Stimulated activated effector memory CD8-positive, alpha-beta T cell treated with anti-CD3 and anti-CD28 coated beads, Interleukin-12 subunit alpha, Interleukin-12 subunit beta, amount 100 ng/mL, for 72 hours (primary cell): ENCODE results near the gene FRRS1L.

Experiments
- ATAC-seq: fragments of 150-1000 bp; cut with Tn5 transposase; 2 replicates; pipeline ENCODE4 v1.10.0; 2021
- DNase-seq, 2 donors: peaks; one replicate each; pipeline ENCODE4 v3.0.0; 2021 to 2022; ENCODE audit warnings: low spot score in 2 of 2
- H3K27ac Mint-ChIP-seq: one replicate; pipeline ENCODE4 v1.8.0; 2022; ENCODE audit warnings: mild to moderate bottlenecking, mixed read lengths
- H3K36me3 Mint-ChIP-seq: one replicate; pipeline ENCODE4 v1.8.0; 2022; ENCODE audit warnings: mild to moderate bottlenecking, mixed read lengths
- H3K4me1 Mint-ChIP-seq: one replicate; pipeline ENCODE4 v1.8.0; 2022; ENCODE audit warnings: mixed read lengths
- H3K4me3 Mint-ChIP-seq: one replicate; pipeline ENCODE4 v1.8.0; 2022; ENCODE audit warnings: mild to moderate bottlenecking, mixed read lengths
- H3K9me3 Mint-ChIP-seq: one replicate; pipeline ENCODE4 v1.8.0; 2022; ENCODE audit warnings: mixed read lengths

FRRS1L gene

GRCh38 chr9:109122726-109123621 lies 44.1 kb downstream of the FRRS1L start:
- no peak for ATAC-seq
- no peak overlapping the region for H3K4me3 Mint-ChIP-seq
- no peak overlapping the region for H3K27ac Mint-ChIP-seq
- DNase-seq: no peak
- H3K36me3 Mint-ChIP-seq: peaks cover under 1% of the 10 kb centered on the region
- no peaks in the 10 kb centered on the region for H3K9me3 Mint-ChIP-seq
- H3K4me1 Mint-ChIP-seq: peaks cover 9% of the 10 kb centered on the region

- Mint-ChIP-seq H3K4me3 (no peak overlapping the region), H3K27ac (no peak overlapping the region), H3K4me1 (peaks cover 25% of the 10 kb centered on the region), H3K36me3 (peaks cover 10% of the 10 kb centered on the region), H3K9me3 (no peaks in the 10 kb centered on the region)
- no peak for DNase-seq
- no peak for ATAC-seq
Measured at GRCh38 chr9:109121232-109121796, 45.7 kb downstream of the FRRS1L start.

DNA sequence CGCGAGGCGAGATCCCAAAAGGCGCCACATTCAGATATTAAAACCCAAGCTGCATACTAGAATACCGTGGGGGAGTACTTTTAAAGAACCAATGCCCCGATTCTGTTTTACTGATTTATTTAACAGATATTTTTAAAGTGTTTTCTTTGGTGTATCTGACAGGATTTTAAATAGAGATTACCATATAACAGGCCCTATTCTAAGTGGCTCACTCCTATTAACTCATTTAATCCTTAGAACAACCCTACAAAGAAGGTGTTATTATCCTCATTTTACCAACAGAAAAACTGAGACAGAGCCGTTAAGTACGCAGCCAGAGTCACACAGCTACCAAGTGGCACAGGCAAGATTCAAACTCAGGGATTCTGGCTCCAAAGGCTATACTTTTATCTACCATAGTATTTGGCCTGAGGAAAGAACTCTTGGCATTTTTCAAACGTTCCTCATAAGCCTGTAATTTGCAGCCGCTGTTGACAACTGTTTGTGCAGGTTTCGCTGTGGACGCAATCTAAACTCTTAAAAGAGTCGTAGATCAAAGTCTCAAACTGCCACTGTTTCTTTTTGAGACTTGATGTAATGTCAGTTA lies 46.8 kb downstream of the FRRS1L start:
- Mint-ChIP-seq H3K27ac (peak overlapping the region; percentile 83), H3K36me3 (peaks cover 10% of the 10 kb centered on the region), H3K4me3 (peak overlapping the region; percentile 83), H3K4me1 (peaks cover 25% of the 10 kb centered on the region), H3K9me3 (no peaks in the 10 kb centered on the region)
- DNase-seq (no peak), ATAC-seq (no peak)

- H3K9me3 Mint-ChIP-seq: no peaks in the 10 kb centered on the region
- H3K27ac Mint-ChIP-seq: peak within 1 kb of the TSS; percentile 83
- DNase-seq (peak; percentile 71 to 95), ATAC-seq (peak; percentile 94)
- peak within 1 kb of the TSS; percentile 83 for H3K4me3 Mint-ChIP-seq
- peaks cover 10% of the 10 kb centered on the region for H3K36me3 Mint-ChIP-seq
- H3K4me1 Mint-ChIP-seq: peaks cover 31% of the 10 kb centered on the region
Measured at GRCh38 chr9:109119439-109120203, 47.4 kb downstream of the FRRS1L start, which contains the start of gene TMEM245. Gene TMEM245, minus strand, starts transcription at chr9:109119947. Its CDS starts 34 bp downstream, at chr9:109119913.

DNA sequence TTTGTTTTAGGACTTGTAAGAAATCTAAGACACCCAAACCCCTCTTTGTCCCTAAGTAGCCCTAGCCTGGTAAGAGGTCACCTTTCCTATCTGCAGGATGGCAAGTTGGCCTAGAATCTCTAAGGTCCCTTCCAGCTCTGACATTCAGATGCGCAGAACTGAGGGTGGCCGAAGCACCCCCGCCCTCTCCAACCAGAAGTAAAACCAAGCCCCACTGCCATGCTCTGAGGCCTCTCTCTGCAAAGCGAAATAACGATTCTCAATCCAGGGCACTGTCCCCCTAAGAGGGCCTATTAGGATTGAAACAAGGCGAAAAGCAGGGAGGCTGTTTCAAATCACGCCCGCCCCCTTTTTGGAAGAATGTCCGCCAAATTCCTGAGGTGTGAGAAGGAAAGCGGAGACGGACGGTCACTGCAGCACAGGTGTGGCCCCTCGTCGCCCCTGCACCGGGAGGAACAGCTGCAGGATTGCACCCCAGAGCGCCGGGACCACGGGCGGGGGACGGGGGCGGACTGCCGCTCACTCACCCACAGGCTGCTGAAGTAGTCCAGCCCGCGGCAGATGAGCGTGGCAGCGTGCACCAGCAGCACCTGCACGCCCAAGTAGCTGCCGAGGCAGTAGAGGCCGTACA lies 48.1 kb downstream of the FRRS1L start:
- Mint-ChIP-seq H3K36me3 (peaks cover 10% of the 10 kb centered on the region), H3K4me1 (peaks cover 38% of the 10 kb centered on the region), H3K4me3 (peak overlapping the region; percentile 83), H3K9me3 (no peaks in the 10 kb centered on the region), H3K27ac (peak overlapping the region; percentile 83)
- DNase-seq (no peak), ATAC-seq (no peak)

- Mint-ChIP-seq H3K4me3 (peak overlapping the region; percentile 83), H3K36me3 (peaks cover 15% of the 10 kb centered on the region), H3K4me1 (peaks cover 43% of the 10 kb centered on the region), H3K9me3 (no peaks in the 10 kb centered on the region), H3K27ac (peak overlapping the region; percentile 83)
- no peak for DNase-seq
- peak; percentile 62 for ATAC-seq
Measured at GRCh38 chr9:109117856-109118807, 48.9 kb downstream of the FRRS1L start.

GRCh38 chr9:109115931-109116526 lies 51.0 kb downstream of the FRRS1L start:
- no peaks in the 10 kb centered on the region for H3K9me3 Mint-ChIP-seq
- H3K27ac Mint-ChIP-seq: no peak overlapping the region
- H3K4me1 Mint-ChIP-seq: peaks cover 45% of the 10 kb centered on the region
- DNase-seq (no peak), ATAC-seq (no peak)
- no peak overlapping the region for H3K4me3 Mint-ChIP-seq
- H3K36me3 Mint-ChIP-seq: peaks cover 15% of the 10 kb centered on the region

GRCh38 chr9:109114670-109115069 lies 52.4 kb downstream of the FRRS1L start:
- no peak for DNase-seq
- H3K27ac Mint-ChIP-seq: no peak overlapping the region
- H3K4me1 Mint-ChIP-seq: peaks cover 57% of the 10 kb centered on the region
- no peak for ATAC-seq
- H3K9me3 Mint-ChIP-seq: no peaks in the 10 kb centered on the region
- peak overlapping the region; percentile 6 for H3K4me3 Mint-ChIP-seq
- H3K36me3 Mint-ChIP-seq: peaks cover 15% of the 10 kb centered on the region

DNA sequence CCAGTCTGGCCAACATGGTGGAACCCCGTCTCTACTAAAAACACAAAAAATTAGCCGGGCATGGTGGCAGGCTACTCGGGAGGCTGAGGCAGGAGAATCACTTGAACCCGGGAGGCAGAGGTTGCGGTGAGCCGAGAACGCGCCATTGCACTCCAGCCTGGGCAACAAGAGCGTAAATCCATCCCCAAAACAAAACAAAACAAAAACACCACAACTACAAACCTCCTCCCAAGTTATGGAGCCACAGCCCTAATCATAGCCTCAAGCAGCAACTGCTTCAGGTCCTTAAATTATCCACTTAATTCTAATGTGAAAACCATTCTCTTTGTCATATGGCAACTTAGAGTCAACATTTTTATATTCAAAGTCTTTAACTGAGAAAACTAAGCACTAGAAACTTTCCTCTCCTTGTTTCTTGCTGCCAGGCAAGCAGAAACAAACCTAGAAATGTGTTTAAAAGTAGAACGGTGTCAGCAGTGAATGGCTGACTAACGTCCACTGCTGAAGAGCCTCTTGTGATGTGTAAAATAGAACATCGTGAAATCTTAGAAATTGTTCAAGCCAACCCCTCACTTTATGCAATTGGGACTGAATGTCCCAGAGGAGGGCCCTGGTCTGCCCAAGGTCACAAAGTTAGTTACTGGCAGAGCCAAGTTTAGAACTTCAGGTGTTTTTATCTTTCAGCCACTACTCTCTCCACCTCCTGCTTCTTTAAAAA lies 53.0 kb downstream of the FRRS1L start:
- Mint-ChIP-seq H3K36me3 (peaks cover 15% of the 10 kb centered on the region), H3K27ac (no peak overlapping the region), H3K4me3 (no peak overlapping the region), H3K9me3 (no peaks in the 10 kb centered on the region), H3K4me1 (peaks cover 57% of the 10 kb centered on the region)
- DNase-seq (no peak), ATAC-seq (no peak)

DNA sequence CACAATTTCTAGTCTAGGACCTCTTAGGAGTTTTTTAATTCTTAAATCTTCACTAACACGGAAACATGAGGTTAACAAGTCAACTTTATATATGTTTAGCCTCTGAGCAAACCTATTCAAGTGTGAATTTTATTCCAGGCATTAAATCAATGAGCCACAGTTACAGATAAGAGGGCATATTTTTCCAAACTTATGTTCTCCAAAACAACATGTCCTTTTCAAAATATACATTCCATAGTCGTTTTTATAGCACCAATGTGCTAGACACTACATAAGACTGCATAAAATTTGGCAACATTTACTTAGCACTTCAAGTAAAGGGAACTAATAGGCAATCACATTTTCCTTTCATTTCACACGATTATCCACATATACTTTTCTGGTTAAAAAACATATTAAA lies 53.8 kb downstream of the FRRS1L start:
- Mint-ChIP-seq H3K4me3 (no peak overlapping the region), H3K9me3 (no peaks in the 10 kb centered on the region), H3K27ac (no peak overlapping the region), H3K36me3 (peaks cover 15% of the 10 kb centered on the region), H3K4me1 (peaks cover 56% of the 10 kb centered on the region)
- ATAC-seq: no peak
- DNase-seq: no peak

DNA sequence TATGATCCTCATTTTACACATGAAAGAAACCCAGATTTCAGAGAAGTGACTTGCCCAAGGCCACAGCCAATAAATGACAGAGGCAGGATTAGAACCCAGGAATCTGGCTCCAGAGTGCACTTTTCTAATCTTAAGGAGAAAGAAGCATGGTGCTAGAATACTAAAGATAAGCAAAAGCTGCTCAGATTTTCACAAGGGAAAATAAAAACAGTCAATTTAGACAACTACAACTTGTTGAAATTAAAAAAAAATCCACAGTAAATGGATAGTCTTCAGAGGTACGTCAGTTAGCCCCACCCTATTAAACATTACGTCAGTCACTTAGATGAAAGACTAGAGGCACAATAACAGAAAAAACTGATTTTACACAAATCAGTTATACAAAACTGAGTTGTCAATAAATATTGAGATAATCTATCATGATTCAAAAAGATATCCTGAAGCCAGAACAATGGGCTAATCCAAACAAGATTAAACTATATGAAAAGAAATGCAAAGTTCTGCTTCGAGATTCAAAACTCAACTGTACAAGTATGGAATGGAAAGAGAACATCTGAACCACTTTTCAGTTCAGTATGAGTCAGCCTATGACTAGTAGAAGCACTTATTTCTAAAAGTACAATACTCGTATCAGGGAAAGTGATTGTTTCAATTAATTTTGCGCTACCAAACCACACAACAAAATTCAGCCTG lies 56.6 kb downstream of the FRRS1L start:
- peak; percentile 93 for ATAC-seq
- no peaks in the 10 kb centered on the region for H3K9me3 Mint-ChIP-seq
- H3K27ac Mint-ChIP-seq: no peak overlapping the region
- peak overlapping the region; percentile 23 for H3K4me3 Mint-ChIP-seq
- peaks cover 21% of the 10 kb centered on the region for H3K36me3 Mint-ChIP-seq
- no peak for DNase-seq
- H3K4me1 Mint-ChIP-seq: peaks cover 50% of the 10 kb centered on the region

GRCh38 chr9:109109967-109110328 lies 57.1 kb downstream of the FRRS1L start:
- Mint-ChIP-seq H3K4me1 (peaks cover 47% of the 10 kb centered on the region), H3K4me3 (peak overlapping the region; percentile 23), H3K36me3 (peaks cover 26% of the 10 kb centered on the region), H3K9me3 (no peaks in the 10 kb centered on the region), H3K27ac (no peak overlapping the region)
- ATAC-seq: no peak
- DNase-seq: no peak

DNA sequence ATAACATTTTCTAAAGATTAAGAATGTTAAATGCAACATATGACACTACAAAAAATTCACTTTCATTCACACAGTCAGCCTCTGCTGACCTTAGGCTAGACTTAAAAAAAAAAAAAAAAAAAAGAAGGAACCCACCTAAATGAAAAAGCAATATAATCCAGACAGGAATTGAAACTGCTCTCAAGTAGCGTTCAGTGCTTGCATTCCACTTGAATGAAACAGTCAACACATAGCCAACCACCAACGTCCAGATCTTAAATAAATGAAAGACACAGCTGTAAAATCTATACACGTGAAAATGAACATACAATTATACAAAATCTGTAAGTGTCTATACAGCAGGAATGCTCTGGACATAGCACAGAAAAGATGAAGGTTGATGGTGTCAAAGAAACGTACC lies 58.7 kb downstream of the FRRS1L start:
- H3K4me1 Mint-ChIP-seq: peaks cover 36% of the 10 kb centered on the region
- H3K4me3 Mint-ChIP-seq: peak overlapping the region; percentile 3
- peaks cover 3% of the 10 kb centered on the region for H3K9me3 Mint-ChIP-seq
- H3K36me3 Mint-ChIP-seq: peaks cover 38% of the 10 kb centered on the region
- DNase-seq (no peak), ATAC-seq (no peak)
- H3K27ac Mint-ChIP-seq: no peak overlapping the region
